ENCODE results near the gene FTO.

GRCh38 chr16:53876811-53877210 lies 172.9 kb downstream of the FTO start:
- no peak for TF ChIP-seq POLR2AphosphoS5 (IDR thresholded peaks at IDR 0.05; ENCODE audit: insufficient read depth in 1 of 2, low read depth in 1 of 2)
- no peak for TF ChIP-seq POLR2A (IDR thresholded peaks at IDR 0.05)
- TF ChIP-seq, protein P1, sequence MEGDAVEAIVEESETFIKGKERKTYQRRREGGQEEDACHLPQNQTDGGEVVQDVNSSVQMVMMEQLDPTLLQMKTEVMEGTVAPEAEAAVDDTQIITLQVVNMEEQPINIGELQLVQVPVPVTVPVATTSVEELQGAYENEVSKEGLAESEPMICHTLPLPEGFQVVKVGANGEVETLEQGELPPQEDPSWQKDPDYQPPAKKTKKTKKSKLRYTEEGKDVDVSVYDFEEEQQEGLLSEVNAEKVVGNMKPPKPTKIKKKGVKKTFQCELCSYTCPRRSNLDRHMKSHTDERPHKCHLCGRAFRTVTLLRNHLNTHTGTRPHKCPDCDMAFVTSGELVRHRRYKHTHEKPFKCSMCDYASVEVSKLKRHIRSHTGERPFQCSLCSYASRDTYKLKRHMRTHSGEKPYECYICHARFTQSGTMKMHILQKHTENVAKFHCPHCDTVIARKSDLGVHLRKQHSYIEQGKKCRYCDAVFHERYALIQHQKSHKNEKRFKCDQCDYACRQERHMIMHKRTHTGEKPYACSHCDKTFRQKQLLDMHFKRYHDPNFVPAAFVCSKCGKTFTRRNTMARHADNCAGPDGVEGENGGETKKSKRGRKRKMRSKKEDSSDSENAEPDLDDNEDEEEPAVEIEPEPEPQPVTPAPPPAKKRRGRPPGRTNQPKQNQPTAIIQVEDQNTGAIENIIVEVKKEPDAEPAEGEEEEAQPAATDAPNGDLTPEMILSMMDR (IDR thresholded peaks at IDR 0.05) = no peak
